ENCODE data around the gene FSTL1. TPM values are rescaled to one million over a fixed set of nuclear protein-coding genes. Genes with fewer than 3 reads are reported as not detected.

The FSTL1 gene
- total and polyA plus RNA-seq, 2 experiments from 2014 or later, result 50.8 to 258 TPM

DNA sequence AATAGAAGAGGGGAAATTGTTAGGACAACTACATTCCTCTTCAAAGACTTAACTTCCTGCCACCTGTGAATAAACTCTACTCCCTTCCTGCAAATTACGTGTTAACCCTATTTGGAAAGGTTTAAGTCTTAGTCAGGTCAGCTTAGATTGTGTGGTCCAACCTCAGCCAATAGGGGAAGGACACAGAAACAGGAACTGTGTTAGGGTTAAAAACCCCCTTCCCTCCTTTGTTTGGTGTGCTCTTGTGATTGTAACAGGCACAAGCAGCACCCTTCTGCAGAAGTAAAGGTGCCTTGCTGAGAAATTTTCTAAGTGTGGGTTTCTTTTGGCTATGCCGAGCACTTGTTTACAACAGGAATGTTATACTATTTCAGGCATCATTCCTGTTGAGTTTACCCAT lies 45.0 kb upstream of the FSTL1 start:
- DNase-seq (ENCODE audit: low spot score) (no peak), ATAC-seq (no peak)
- peaks cover 26% of the 10 kb centered on the region for H3K4me1 ChIP-seq (ENCODE audit: insufficient read depth)
- no peaks in the 10 kb centered on the region for H3K27me3 ChIP-seq (ENCODE audit: insufficient read depth)
- no peaks in the 10 kb centered on the region for H3K79me2 ChIP-seq (replicated peaks; ENCODE audit: insufficient read depth)
- no peak overlapping the region for H3K4me3 ChIP-seq
- no peak overlapping the region for H2AFZ ChIP-seq
- Mint-ChIP-seq H3K4me3 (no peak overlapping the region), H3K36me3 (ENCODE audit: low read depth) (peaks cover 24% of the 10 kb centered on the region), H3K4me1 (peaks cover 32% of the 10 kb centered on the region), H3K27ac (no peak overlapping the region), H3K9me3 (peaks cover 29% of the 10 kb centered on the region), H3K27me3 (ENCODE audit: insufficient read depth, low read depth, poor library complexity) (no peaks in the 10 kb centered on the region)
- H4K20me1 ChIP-seq (replicated peaks; ENCODE audit: insufficient read depth), result no peaks in the 10 kb centered on the region
- H3K36me3 ChIP-seq (ENCODE audit: insufficient read depth), result no peaks in the 10 kb centered on the region
- H3K9me2 ChIP-seq (ENCODE audit: insufficient read depth), result 0 out of 2 replicates have a peak, but pooled peaks cover 5% of the 10 kb centered on the region
- no peaks in the 10 kb centered on the region for H3F3A ChIP-seq (replicated peaks; ENCODE audit: low read depth)
- H3K27ac ChIP-seq (ENCODE audit: low read depth), result no peak overlapping the region
- TF ChIP-seq CREB1 (CRISPR knock-in tag; IDR thresholded peaks at IDR 0.05; ENCODE audit: low read depth), result no peak
- TF ChIP-seq, protein P1, sequence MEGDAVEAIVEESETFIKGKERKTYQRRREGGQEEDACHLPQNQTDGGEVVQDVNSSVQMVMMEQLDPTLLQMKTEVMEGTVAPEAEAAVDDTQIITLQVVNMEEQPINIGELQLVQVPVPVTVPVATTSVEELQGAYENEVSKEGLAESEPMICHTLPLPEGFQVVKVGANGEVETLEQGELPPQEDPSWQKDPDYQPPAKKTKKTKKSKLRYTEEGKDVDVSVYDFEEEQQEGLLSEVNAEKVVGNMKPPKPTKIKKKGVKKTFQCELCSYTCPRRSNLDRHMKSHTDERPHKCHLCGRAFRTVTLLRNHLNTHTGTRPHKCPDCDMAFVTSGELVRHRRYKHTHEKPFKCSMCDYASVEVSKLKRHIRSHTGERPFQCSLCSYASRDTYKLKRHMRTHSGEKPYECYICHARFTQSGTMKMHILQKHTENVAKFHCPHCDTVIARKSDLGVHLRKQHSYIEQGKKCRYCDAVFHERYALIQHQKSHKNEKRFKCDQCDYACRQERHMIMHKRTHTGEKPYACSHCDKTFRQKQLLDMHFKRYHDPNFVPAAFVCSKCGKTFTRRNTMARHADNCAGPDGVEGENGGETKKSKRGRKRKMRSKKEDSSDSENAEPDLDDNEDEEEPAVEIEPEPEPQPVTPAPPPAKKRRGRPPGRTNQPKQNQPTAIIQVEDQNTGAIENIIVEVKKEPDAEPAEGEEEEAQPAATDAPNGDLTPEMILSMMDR (conservative IDR thresholded peaks at IDR 0.05; ENCODE audit: low read depth in 2 of 2), result no peak
- TF ChIP-seq, protein P2, sequence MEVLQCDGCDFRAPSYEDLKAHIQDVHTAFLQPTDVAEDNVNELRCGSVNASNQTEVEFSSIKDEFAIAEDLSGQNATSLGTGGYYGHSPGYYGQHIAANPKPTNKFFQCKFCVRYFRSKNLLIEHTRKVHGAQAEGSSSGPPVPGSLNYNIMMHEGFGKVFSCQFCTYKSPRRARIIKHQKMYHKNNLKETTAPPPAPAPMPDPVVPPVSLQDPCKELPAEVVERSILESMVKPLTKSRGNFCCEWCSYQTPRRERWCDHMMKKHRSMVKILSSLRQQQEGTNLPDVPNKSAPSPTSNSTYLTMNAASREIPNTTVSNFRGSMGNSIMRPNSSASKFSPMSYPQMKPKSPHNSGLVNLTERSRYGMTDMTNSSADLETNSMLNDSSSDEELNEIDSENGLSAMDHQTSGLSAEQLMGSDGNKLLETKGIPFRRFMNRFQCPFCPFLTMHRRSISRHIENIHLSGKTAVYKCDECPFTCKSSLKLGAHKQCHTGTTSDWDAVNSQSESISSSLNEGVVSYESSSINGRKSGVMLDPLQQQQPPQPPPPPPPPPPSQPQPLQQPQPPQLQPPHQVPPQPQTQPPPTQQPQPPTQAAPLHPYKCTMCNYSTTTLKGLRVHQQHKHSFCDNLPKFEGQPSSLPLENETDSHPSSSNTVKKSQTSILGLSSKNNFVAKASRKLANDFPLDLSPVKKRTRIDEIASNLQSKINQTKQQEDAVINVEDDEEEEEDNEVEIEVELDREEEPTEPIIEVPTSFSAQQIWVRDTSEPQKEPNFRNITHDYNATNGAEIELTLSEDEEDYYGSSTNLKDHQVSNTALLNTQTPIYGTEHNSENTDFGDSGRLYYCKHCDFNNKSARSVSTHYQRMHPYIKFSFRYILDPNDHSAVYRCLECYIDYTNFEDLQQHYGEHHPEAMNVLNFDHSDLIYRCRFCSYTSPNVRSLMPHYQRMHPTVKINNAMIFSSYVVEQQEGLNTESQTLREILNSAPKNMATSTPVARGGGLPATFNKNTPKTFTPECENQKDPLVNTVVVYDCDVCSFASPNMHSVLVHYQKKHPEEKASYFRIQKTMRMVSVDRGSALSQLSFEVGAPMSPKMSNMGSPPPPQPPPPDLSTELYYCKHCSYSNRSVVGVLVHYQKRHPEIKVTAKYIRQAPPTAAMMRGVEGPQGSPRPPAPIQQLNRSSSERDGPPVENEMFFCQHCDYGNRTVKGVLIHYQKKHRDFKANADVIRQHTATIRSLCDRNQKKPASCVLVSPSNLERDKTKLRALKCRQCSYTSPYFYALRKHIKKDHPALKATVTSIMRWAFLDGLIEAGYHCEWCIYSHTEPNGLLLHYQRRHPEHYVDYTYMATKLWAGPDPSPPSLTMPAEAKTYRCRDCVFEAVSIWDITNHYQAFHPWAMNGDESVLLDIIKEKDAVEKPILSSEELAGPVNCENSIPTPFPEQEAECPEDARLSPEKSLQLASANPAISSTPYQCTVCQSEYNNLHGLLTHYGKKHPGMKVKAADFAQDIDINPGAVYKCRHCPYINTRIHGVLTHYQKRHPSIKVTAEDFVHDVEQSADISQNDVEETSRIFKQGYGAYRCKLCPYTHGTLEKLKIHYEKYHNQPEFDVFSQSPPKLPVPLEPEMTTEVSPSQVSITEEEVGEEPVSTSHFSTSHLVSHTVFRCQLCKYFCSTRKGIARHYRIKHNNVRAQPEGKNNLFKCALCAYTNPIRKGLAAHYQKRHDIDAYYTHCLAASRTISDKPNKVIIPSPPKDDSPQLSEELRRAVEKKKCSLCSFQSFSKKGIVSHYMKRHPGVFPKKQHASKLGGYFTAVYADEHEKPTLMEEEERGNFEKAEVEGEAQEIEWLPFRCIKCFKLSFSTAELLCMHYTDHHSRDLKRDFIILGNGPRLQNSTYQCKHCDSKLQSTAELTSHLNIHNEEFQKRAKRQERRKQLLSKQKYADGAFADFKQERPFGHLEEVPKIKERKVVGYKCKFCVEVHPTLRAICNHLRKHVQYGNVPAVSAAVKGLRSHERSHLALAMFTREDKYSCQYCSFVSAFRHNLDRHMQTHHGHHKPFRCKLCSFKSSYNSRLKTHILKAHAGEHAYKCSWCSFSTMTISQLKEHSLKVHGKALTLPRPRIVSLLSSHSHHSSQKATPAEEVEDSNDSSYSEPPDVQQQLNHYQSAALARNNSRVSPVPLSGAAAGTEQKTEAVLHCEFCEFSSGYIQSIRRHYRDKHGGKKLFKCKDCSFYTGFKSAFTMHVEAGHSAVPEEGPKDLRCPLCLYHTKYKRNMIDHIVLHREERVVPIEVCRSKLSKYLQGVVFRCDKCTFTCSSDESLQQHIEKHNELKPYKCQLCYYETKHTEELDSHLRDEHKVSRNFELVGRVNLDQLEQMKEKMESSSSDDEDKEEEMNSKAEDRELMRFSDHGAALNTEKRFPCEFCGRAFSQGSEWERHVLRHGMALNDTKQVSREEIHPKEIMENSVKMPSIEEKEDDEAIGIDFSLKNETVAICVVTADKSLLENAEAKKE (CRISPR knock-in tag; IDR thresholded peaks at IDR 0.05), result no peak
- no peak for TF ChIP-seq POLR2AphosphoS5 (IDR thresholded peaks at IDR 0.05; ENCODE audit: low read depth)
- no peak for TF ChIP-seq EZH2phosphoT487 (IDR thresholded peaks at IDR 0.05; ENCODE audit: unreplicated experiment)
- no peak overlapping the region for H3K4me2 ChIP-seq

All from GM23338 (cell line).